Fibroblast of the aortic adventitia (primary cell): Measurements from ENCODE around the gene NXT1. TPM values are rescaled to one million over a fixed set of nuclear protein-coding genes. Genes with fewer than 3 reads are reported as not detected.

Experiments used
- DNase-seq: peaks from one replicate; pipeline ENCODE4 v3.0.0-alpha.2; 2010; ENCODE audit warnings: low read depth
- H3K4me3 ChIP-seq: 2 replicates; pipeline ENCODE4 v1.5.1; 2011; ENCODE audit warnings: low read depth, mild to moderate bottlenecking, control low read depth, low read length, moderate library complexity
- total RNA-seq: library from RNA; depleted of rRNA; stranded (reverse); fragments of >200 nt; gene quantifications from 2 replicates; pipeline ENCODE4 v1.2.3, GENCODE V29; 2012; ENCODE audit warnings: low replicate concordance
- TF ChIP-seq, protein P1 (sequence below): IDR thresholded peaks from 2 replicates; pipeline ENCODE4 v1.5.1; 2011; ENCODE audit warnings: mild to moderate bottlenecking, low read length, control low read depth, inconsistent platforms; ENCODE audit not compliant: insufficient read depth

NXT1 gene
- total RNA-seq, 1 donor: 30.8 TPM

DNA sequence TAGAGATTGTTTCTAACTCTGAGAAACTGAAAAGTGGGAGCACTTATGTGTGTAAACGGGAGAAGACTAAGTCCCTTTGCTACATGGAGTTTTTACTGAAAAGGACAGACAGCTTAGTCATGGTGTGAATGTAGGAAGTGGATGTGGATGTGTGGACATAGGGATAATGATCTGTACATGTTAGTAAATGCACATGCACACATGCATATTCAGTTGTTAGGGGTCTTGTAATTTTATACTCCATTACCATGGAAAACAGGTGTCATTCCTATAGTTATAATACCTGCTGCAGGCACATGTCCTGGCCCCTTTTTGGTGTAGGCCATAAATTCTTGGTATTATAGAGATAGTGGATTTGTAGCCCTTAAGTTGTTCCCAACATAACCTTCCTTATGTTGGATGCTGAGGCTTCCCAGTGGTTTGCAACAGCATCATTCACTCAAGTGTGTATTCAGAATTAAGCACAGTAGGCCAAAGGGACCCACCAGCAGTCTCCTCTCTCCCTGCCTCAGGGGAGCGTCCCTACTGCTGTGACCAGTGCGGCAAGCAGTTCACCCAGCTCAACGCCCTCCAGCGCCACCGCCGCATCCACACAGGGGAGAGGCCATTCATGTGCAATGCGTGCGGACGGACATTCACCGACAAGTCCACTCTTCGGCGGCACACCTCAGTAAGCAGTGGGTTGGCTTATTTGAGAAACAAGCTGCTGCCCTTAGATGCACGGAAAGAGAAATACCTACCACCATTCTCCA is 18.7 kb downstream of the NXT1 start:
- TF ChIP-seq, protein P1, sequence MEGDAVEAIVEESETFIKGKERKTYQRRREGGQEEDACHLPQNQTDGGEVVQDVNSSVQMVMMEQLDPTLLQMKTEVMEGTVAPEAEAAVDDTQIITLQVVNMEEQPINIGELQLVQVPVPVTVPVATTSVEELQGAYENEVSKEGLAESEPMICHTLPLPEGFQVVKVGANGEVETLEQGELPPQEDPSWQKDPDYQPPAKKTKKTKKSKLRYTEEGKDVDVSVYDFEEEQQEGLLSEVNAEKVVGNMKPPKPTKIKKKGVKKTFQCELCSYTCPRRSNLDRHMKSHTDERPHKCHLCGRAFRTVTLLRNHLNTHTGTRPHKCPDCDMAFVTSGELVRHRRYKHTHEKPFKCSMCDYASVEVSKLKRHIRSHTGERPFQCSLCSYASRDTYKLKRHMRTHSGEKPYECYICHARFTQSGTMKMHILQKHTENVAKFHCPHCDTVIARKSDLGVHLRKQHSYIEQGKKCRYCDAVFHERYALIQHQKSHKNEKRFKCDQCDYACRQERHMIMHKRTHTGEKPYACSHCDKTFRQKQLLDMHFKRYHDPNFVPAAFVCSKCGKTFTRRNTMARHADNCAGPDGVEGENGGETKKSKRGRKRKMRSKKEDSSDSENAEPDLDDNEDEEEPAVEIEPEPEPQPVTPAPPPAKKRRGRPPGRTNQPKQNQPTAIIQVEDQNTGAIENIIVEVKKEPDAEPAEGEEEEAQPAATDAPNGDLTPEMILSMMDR: no peak
- DNase-seq: no peak
- H3K4me3 ChIP-seq: no peak overlapping the region

DNA sequence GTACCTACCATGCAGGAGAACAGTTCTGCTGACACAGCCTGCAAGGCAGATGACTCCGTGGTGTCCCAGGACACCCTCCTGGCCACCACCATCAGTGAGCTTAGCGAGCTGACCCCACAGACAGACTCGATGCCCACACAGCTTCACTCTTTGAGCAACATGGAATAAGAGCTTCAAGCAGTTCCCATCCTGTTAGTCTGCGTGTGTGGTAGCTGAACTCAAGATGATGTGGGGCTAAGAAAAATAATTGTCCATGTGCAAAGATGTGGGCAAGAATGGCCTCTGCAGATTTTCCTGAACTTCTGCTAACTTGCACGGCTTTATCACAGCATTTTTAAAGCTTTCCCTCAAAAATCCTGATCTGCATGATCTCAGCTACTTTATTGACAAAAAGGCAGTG is 19.7 kb downstream of the NXT1 start:
- TF ChIP-seq, protein P1: no peak
- H3K4me3 ChIP-seq: no peak overlapping the region
- DNase-seq: no peak

DNA sequence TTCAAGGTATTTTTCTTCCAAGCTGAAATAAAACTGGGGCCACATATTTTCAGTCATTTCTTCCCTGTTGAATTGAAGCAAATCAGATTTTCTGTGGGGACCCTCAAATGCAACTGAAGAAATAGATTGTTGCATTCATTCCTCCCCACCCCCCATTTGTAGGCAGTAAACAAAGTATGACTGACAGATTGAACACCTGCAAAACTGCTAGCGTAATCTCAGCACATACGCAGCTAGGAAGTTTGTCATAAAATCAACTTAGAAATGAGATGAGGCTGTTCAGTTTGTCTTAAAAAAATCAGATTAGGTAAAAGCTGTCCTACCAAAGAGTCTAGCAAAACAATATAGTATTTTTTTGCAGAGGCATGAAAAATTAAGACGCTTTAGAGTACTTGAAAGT is 20.3 kb downstream of the NXT1 start:
- DNase-seq: no peak
- no peak overlapping the region for H3K4me3 ChIP-seq
- TF ChIP-seq, protein P1: no peak

DNA sequence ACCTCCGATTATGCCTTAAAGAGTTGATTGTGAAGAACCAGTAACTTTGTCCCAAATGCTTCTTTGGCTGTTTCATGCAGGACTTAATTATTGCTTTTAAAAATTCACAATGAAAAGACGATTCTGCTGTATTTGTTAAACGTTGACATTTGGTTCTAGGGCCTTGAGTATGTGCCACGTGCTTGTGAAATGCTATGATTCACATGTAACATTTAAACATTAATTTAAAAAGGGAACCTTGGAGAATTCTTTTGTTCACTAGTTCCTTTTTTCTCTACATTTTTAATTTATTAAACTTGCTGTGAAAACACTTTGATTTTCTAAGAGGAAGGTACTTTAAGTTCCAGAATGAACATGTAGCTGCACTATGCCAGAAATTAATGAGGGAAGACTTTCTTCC is 20.9 kb downstream of the NXT1 start:
- TF ChIP-seq, protein P1: no peak
- H3K4me3 ChIP-seq: no peak overlapping the region
- no peak for DNase-seq

DNA sequence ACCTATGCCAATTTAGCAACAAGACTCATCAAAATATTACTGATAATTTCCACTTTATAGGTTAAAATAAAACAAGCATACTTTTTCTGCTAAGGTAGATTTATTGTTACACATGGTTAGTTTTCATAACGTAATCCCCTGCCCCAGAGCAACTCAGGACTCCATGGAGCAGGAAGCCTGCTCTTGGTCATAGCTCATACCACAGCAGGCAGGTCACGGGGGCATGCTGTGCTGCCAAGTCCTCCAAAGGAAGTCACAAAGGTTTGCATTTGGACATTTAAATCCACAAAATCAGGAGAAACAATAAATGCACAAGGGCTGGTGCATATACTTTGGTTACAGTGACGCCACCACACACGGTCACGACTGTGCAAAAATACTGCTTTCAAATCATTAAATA is 23.9 kb downstream of the NXT1 start:
- no peak overlapping the region for H3K4me3 ChIP-seq
- no peak for DNase-seq
- TF ChIP-seq, protein P1: no peak

DNA sequence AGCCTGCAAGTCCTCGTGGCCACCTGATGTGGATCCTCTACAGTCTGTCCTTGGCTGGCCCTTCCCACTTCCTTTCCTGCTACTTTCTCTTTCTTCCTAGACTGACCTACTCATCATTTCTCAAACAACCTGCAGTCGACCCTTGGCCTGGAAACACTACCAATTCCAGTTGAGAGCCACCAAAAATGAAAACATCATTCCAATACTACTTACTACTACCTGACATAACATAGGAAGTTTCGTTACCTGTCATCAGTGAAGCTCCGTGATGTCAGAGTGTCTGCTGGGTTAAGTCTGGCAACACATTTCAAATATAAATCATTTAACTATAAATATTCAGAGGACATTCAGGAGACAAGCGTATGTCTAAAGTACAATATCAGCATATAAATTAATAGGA is 25.2 kb downstream of the NXT1 start:
- TF ChIP-seq, protein P1: no peak
- no peak overlapping the region for H3K4me3 ChIP-seq
- no peak for DNase-seq

DNA sequence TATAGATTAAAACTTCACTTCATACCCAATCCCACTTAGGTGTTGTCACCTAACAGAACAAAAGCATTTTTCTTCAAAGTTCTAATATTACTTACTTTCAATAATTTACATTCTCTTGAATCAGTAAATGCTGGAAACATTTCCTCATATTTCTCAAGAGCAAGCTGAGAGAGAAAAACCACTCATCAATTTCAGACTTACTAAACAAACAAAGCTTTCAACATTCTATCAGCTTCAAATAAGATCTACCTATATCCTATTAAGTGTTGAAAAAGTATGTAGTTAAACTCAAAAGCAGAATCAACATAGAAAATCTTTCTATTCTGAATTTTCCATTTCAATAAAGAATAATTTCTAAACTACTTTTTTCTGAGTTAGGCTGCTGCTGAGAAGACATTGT is 29.2 kb downstream of the NXT1 start:
- no peak overlapping the region for H3K4me3 ChIP-seq
- no peak for DNase-seq
- TF ChIP-seq, protein P1: no peak
